HepG2 (cell line): ENCODE data around the gene SLC38A3. TPM values are rescaled to one million over a fixed set of nuclear protein-coding genes. Genes with fewer than 3 reads are reported as not detected.

ENCODE experiments used
- HMGXB3 ChIP-seq: sonication (generic); formaldehyde crosslinking; IDR thresholded peaks from 2 replicates; pipeline ENCODE4 v1.4.0; 2020; ENCODE audit warnings: missing genetic modification reagents, borderline replicate concordance
- KLF11 ChIP-seq: IDR thresholded peaks from 2 replicates; pipeline ENCODE4 v1.6.1; 2016; ENCODE audit warnings: missing compliant biosample characterization
- RBFOX2 ChIP-seq: fragments of 200-400 bp; formaldehyde crosslinking; IDR thresholded peaks from 2 replicates; pipeline ENCODE4 v1.6.1; 2017; ENCODE audit warnings: low read depth, mild to moderate bottlenecking, low read length
- ZBTB49 ChIP-seq: sonication (generic); formaldehyde crosslinking; IDR thresholded peaks from 2 replicates; pipeline ENCODE4 v1.4.0; 2020; ENCODE audit warnings: missing genetic modification reagents, borderline replicate concordance
- ZNF30 ChIP-seq: sonication (generic); formaldehyde crosslinking; IDR thresholded peaks from 2 replicates; pipeline ENCODE4 v1.5.0; 2020; ENCODE audit warnings: mild to moderate bottlenecking, missing genetic modification reagents
- ZNF674 ChIP-seq: sonication (generic); formaldehyde crosslinking; IDR thresholded peaks from 2 replicates; pipeline ENCODE4 v1.5.0; 2020; ENCODE audit warnings: low read depth, mild to moderate bottlenecking, missing genetic modification reagents
- polyA plus RNA-seq, 8 experiments: library from polyadenylated mRNA; depleted of rRNA in 3 of 8; stranded (reverse) in 7 of 8; unstranded in 1 of 8; fragments of >200 nt; fragmentation: Illumina TruSeq in 4 of 8; extraction: Trizol in 4 of 8; gene quantifications; 2 replicates each; pipeline versions ENCODE4 v1.2.1 to v1.2.3, GENCODE V29; 2011 to 2016; ENCODE audit warnings: low read depth in 4 of 8, missing spikeins in 1 of 8, mixed read lengths in 1 of 8; ENCODE audit not compliant: insufficient read depth in 1 of 8
- total RNA-seq, 5 experiments: library from RNA; depleted of rRNA; stranded (reverse); fragments of >200 nt; fragmentation: Illumina TruSeq; extraction: Trizol; gene quantifications; 2 replicates each; pipeline ENCODE4 v1.2.3, GENCODE V29; 2016; ENCODE audit warnings: low read depth in 1 of 5
- TF ChIP-seq, protein P1 (sequence below): sonication (generic); formaldehyde crosslinking; IDR thresholded peaks from 2 replicates; pipeline ENCODE4 v1.5.0; 2020; ENCODE audit warnings: mild to moderate bottlenecking, missing genetic modification reagents, borderline replicate concordance
- TF ChIP-seq, protein P2 (sequence below): sonication (generic); formaldehyde crosslinking; conservative IDR thresholded peaks from 2 replicates; pipeline ENCODE4 v1.8.0; 2022; ENCODE audit warnings: mild to moderate bottlenecking, moderate library complexity, missing genetic modification reagents
- TF ChIP-seq, protein P3 (sequence below): sonication (generic); formaldehyde crosslinking; IDR thresholded peaks from 2 replicates; pipeline ENCODE4 v1.4.0; 2020; ENCODE audit warnings: missing genetic modification reagents

The SLC38A3 gene
- total and polyA plus RNA-seq, 2 of the 13 experiments (the other 11 are each of a cell fraction or from before 2014, with no cell fraction given): 29.8 to 164 TPM

- TF ChIP-seq, protein P1, sequence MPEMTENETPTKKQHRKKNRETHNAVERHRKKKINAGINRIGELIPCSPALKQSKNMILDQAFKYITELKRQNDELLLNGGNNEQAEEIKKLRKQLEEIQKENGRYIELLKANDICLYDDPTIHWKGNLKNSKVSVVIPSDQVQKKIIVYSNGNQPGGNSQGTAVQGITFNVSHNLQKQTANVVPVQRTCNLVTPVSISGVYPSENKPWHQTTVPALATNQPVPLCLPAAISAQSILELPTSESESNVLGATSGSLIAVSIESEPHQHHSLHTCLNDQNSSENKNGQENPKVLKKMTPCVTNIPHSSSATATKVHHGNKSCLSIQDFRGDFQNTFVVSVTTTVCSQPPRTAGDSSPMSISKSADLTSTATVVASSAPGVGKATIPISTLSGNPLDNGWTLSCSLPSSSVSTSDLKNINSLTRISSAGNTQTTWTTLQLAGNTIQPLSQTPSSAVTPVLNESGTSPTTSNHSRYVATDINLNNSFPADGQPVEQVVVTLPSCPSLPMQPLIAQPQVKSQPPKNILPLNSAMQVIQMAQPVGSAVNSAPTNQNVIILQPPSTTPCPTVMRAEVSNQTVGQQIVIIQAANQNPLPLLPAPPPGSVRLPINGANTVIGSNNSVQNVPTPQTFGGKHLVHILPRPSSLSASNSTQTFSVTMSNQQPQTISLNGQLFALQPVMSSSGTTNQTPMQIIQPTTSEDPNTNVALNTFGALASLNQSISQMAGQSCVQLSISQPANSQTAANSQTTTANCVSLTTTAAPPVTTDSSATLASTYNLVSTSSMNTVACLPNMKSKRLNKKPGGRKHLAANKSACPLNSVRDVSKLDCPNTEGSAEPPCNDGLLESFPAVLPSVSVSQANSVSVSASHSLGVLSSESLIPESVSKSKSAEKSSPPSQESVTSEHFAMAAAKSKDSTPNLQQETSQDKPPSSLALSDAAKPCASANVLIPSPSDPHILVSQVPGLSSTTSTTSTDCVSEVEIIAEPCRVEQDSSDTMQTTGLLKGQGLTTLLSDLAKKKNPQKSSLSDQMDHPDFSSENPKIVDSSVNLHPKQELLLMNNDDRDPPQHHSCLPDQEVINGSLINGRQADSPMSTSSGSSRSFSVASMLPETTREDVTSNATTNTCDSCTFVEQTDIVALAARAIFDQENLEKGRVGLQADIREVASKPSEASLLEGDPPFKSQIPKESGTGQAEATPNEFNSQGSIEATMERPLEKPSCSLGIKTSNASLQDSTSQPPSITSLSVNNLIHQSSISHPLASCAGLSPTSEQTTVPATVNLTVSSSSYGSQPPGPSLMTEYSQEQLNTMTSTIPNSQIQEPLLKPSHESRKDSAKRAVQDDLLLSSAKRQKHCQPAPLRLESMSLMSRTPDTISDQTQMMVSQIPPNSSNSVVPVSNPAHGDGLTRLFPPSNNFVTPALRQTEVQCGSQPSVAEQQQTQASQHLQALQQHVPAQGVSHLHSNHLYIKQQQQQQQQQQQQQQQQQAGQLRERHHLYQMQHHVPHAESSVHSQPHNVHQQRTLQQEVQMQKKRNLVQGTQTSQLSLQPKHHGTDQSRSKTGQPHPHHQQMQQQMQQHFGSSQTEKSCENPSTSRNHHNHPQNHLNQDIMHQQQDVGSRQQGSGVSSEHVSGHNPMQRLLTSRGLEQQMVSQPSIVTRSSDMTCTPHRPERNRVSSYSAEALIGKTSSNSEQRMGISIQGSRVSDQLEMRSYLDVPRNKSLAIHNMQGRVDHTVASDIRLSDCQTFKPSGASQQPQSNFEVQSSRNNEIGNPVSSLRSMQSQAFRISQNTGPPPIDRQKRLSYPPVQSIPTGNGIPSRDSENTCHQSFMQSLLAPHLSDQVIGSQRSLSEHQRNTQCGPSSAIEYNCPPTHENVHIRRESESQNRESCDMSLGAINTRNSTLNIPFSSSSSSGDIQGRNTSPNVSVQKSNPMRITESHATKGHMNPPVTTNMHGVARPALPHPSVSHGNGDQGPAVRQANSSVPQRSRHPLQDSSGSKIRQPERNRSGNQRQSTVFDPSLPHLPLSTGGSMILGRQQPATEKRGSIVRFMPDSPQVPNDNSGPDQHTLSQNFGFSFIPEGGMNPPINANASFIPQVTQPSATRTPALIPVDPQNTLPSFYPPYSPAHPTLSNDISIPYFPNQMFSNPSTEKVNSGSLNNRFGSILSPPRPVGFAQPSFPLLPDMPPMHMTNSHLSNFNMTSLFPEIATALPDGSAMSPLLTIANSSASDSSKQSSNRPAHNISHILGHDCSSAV (CRISPR knock-in tag): no peak
- TF ChIP-seq, protein P2, sequence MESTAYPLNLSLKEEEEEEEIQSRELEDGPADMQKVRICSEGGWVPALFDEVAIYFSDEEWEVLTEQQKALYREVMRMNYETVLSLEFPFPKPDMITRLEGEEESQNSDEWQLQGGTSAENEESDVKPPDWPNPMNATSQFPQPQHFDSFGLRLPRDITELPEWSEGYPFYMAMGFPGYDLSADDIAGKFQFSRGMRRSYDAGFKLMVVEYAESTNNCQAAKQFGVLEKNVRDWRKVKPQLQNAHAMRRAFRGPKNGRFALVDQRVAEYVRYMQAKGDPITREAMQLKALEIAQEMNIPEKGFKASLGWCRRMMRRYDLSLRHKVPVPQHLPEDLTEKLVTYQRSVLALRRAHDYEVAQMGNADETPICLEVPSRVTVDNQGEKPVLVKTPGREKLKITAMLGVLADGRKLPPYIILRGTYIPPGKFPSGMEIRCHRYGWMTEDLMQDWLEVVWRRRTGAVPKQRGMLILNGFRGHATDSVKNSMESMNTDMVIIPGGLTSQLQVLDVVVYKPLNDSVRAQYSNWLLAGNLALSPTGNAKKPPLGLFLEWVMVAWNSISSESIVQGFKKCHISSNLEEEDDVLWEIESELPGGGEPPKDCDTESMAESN (CRISPR knock-in tag): 0 out of 2 replicates have a peak, but pooled peaks have one; percentile 24
- TF ChIP-seq, protein P3, sequence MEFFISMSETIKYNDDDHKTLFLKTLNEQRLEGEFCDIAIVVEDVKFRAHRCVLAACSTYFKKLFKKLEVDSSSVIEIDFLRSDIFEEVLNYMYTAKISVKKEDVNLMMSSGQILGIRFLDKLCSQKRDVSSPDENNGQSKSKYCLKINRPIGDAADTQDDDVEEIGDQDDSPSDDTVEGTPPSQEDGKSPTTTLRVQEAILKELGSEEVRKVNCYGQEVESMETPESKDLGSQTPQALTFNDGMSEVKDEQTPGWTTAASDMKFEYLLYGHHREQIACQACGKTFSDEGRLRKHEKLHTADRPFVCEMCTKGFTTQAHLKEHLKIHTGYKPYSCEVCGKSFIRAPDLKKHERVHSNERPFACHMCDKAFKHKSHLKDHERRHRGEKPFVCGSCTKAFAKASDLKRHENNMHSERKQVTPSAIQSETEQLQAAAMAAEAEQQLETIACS (CRISPR knock-in tag): no peak
- TF ChIP-seq KLF11 (CRISPR knock-in tag): no peak
- no peak for TF ChIP-seq HMGXB3 (CRISPR knock-in tag)
- no peak for TF ChIP-seq ZBTB49 (CRISPR knock-in tag)
- TF ChIP-seq ZNF674 (CRISPR knock-in tag): no peak
- peak; percentile 38; the same call in 1 of the 2 replicates for TF ChIP-seq RBFOX2
- 0 out of 2 replicates have a peak, but pooled peaks have one; percentile 47 for TF ChIP-seq ZNF30 (CRISPR knock-in tag)
Measured at GRCh38 chr3:50207359-50208042, 2.4 kb downstream of the SLC38A3 start (continued).
